Colonic mucosa (tissue), 4 donors: ENCODE measurements around the gene SOX8. TPM values are rescaled to one million over a fixed set of nuclear protein-coding genes. Genes with fewer than 3 reads are reported as not detected.

Experiments
- DNase-seq: peaks from one replicate; pipeline ENCODE4 v3.0.0-alpha.2; 2020
- H3K27ac ChIP-seq: fragments of 200-600 bp; one replicate; pipeline ENCODE4 v1.8.0; 2021
- H3K27me3 ChIP-seq: fragments of 200-600 bp; one replicate; pipeline ENCODE4 v1.8.0; 2021
- H3K36me3 ChIP-seq: fragments of 200-600 bp; one replicate; pipeline ENCODE4 v1.8.0; 2021
- H3K4me1 ChIP-seq: fragments of 200-600 bp; one replicate; pipeline ENCODE4 v1.8.0; 2021; ENCODE audit warnings: mild to moderate bottlenecking
- H3K4me3 ChIP-seq: fragments of 200-600 bp; one replicate; pipeline ENCODE4 v1.8.0; 2021
- H3K9ac ChIP-seq, 2 donors: one replicate each; pipeline ENCODE4 v1.7.0; 2013; ENCODE audit warnings: control low read depth in 2 of 2, low read depth in 2 of 2, low read length in 2 of 2
- H3K9me3 ChIP-seq: fragments of 200-600 bp; one replicate; pipeline ENCODE4 v1.8.0; 2021
- CTCF ChIP-seq: fragments of 200-600 bp; IDR thresholded peaks from one replicate; pipeline ENCODE4 v1.8.0; 2022; ENCODE audit warnings: antibody characterized with exemption, mild to moderate bottlenecking
- intact Hi-C: fragments of 100-400 bp; cut with DNase I; formaldehyde crosslinking; loops from one replicate; pipeline ENCODE4 v1.14.1; 2022
- total RNA-seq, 2 donors: library from RNA; stranded (reverse); fragmentation: NEBNext Ultra II Directional in 1 of 2; extraction: Animal tissue kit (Norgen Biotek cat#: 25700) in 1 of 2; gene quantifications; one replicate each; pipeline ENCODE4 v1.2.1, GENCODE V29; 2021
- donor health status: healthy.
- donor health status: DM: no; HTN: no; CAD: no.
- donor health status: DM: no; HTN: no; CAD: no.

Gene SOX8
- total RNA-seq, 2 donors from 2014 or later = 0.20 to 0.61 TPM

- intact Hi-C loops = no loop called here
- no peak for TF ChIP-seq CTCF
- Histone ChIP-seq H3K9ac (no peak overlapping the region), H3K4me1 (peaks cover 5% of the 10 kb centered on the region), H3K36me3 (no peaks in the 10 kb centered on the region), H3K27ac (no peak overlapping the region), H3K27me3 (no peaks in the 10 kb centered on the region), H3K4me3 (no peak overlapping the region), H3K9me3 (no peaks in the 10 kb centered on the region)
- DNase-seq = no peak
These were observed 15.5 kb upstream of the SOX8 start for GRCh38 chr16:966035-966434.

- intact Hi-C loops = no loop called here
- Histone ChIP-seq H3K27me3 (no peaks in the 10 kb centered on the region), H3K9me3 (no peaks in the 10 kb centered on the region), H3K4me1 (peaks cover 5% of the 10 kb centered on the region), H3K36me3 (no peaks in the 10 kb centered on the region), H3K4me3 (no peak overlapping the region), H3K27ac (no peak overlapping the region), H3K9ac (no peak overlapping the region)
- no peak for DNase-seq
- no peak for TF ChIP-seq CTCF
These were observed 15.1 kb upstream of the SOX8 start for GRCh38 chr16:966505-966904.

- intact Hi-C loops = no loop called here
- H3K36me3 ChIP-seq = no peaks in the 10 kb centered on the region
- H3K27me3 ChIP-seq = no peaks in the 10 kb centered on the region
- no peak overlapping the region for H3K4me3 ChIP-seq
- H3K4me1 ChIP-seq = peaks cover 5% of the 10 kb centered on the region
- no peak overlapping the region for H3K9ac ChIP-seq
- H3K9me3 ChIP-seq = no peaks in the 10 kb centered on the region
- DNase-seq = no peak
- TF ChIP-seq CTCF = no peak
- H3K27ac ChIP-seq = no peak overlapping the region
These were observed 14.5 kb upstream of the SOX8 start for GRCh38 chr16:967077-967541.

- Histone ChIP-seq H3K27me3 (no peaks in the 10 kb centered on the region), H3K4me1 (peaks cover 5% of the 10 kb centered on the region), H3K9ac (no peak overlapping the region), H3K36me3 (no peaks in the 10 kb centered on the region), H3K9me3 (no peaks in the 10 kb centered on the region), H3K27ac (no peak overlapping the region), H3K4me3 (no peak overlapping the region)
- no peak for DNase-seq
- intact Hi-C loops = no loop called here
- no peak for TF ChIP-seq CTCF
These were observed 13.8 kb upstream of the SOX8 start for GRCh38 chr16:967546-968295.

- H3K4me3 ChIP-seq = no peak overlapping the region
- intact Hi-C loops = no loop called here
- no peaks in the 10 kb centered on the region for H3K36me3 ChIP-seq
- no peak overlapping the region for H3K27ac ChIP-seq
- H3K9me3 ChIP-seq = no peaks in the 10 kb centered on the region
- H3K27me3 ChIP-seq = no peaks in the 10 kb centered on the region
- TF ChIP-seq CTCF = no peak
- peaks cover 5% of the 10 kb centered on the region for H3K4me1 ChIP-seq
- no peak for DNase-seq
- no peak overlapping the region for H3K9ac ChIP-seq
These were observed 12.9 kb upstream of the SOX8 start for GRCh38 chr16:968620-969019.
